ENCODE results near the gene LIMK1.

DNA sequence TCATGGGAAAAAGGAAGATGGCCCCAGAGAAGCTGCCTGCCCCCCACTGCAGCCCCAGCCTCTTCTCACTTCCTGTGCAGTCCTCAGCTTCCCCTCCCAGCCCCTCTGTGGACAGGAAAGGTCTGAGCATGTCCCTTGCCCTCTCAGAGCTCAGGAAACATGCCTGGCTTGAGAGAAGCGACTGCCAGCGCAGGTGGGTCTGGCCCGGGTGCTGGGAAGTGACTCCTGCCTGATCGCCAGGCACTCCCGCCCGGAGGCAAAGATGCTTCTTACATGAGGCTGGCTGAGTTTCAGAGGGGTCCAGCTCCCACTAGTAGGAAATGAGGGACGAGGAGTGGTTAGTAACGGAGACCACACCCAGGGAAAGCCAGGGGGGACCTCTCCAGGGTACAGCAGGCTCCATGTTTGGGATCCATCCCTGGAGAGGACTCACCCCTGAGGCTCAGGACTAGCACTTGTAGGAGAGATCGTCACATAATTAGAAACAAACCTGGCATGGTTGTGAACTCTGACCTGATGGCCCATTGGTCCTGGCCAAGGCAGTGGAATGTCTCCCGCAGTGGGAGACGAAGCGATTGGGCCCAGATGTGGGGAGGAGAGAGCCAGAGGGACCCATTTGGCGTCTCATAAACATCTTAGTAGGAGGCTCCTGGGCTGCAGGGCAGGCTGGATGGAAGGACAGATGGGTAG is 43.4 kb upstream of the LIMK1 start:
- TF ChIP-seq, protein P1, sequence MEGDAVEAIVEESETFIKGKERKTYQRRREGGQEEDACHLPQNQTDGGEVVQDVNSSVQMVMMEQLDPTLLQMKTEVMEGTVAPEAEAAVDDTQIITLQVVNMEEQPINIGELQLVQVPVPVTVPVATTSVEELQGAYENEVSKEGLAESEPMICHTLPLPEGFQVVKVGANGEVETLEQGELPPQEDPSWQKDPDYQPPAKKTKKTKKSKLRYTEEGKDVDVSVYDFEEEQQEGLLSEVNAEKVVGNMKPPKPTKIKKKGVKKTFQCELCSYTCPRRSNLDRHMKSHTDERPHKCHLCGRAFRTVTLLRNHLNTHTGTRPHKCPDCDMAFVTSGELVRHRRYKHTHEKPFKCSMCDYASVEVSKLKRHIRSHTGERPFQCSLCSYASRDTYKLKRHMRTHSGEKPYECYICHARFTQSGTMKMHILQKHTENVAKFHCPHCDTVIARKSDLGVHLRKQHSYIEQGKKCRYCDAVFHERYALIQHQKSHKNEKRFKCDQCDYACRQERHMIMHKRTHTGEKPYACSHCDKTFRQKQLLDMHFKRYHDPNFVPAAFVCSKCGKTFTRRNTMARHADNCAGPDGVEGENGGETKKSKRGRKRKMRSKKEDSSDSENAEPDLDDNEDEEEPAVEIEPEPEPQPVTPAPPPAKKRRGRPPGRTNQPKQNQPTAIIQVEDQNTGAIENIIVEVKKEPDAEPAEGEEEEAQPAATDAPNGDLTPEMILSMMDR (IDR thresholded peaks at IDR 0.05; ENCODE audit: low read length), result no peak
- no peak for TF ChIP-seq EZH2phosphoT487 (IDR thresholded peaks at IDR 0.05; ENCODE audit: low read length)
